A549 (cell line): ENCODE measurements around the gene RRP7A. TPM values are rescaled to one million over a fixed set of nuclear protein-coding genes. Genes with fewer than 3 reads are reported as not detected.
"Not testable (repeated sequence)": the region's sequence is repeated elsewhere in the genome, so short reads cannot be mapped to it uniquely, and the experiment has no call there.

Source experiments
- ATAC-seq, 2 experiments: fragments of 200-7000 bp in 1 of 2; fragments of >200 bp in 1 of 2; cut with Nextera tagmentation in 1 of 2; cut with Tn5 transposase in 1 of 2; 3 replicates each; pipeline versions ENCODE4 v1.8.0 to v1.9.1; 2018 to 2020; ENCODE audit warnings: mild to moderate bottlenecking in 1 of 2, moderate library complexity in 1 of 2
- CTCF ChIA-PET: fragments of 300-600 bp; sonication (Branson Sonifier 250); formaldehyde crosslinking; extraction: SDS; loops from one replicate; lab custom pipeline; 2021; ENCODE audit warnings: antibody characterized with exemption, inconsistent platforms; lab: Yijun Ruan, JAX
- POLR2A ChIA-PET: fragments of 350-600 bp; formaldehyde crosslinking; extraction: SDS; loops from one replicate; lab custom pipeline; 2021; ENCODE audit warnings: antibody characterized with exemption, inconsistent platforms; lab: Yijun Ruan, JAX
- DNase-seq, 2 experiments: peaks; one replicate each; pipeline versions ENCODE4 v3.0.0 to v3.0.0-alpha.2; 2011 to 2016; ENCODE audit warnings: low read depth in 1 of 2, low spot score in 1 of 2
- FAIRE-seq: peaks from 2 replicates; lab custom pipeline; 2011; peaks lifted over from hg19 to GRCh38; lab: Jason Lieb, UNC
- H3K27ac ChIP-seq, 2 experiments: fragments of >200 bp; sonication (Bioruptor Twin); formaldehyde crosslinking; 3 replicates each; pipeline ENCODE4 v1.5.1; 2016 to 2017
- H3K4me1 ChIP-seq: fragments of >200 bp; sonication (Bioruptor Twin); formaldehyde crosslinking; 3 replicates; pipeline ENCODE4 v1.6.1; 2016
- H3K4me2 ChIP-seq: fragments of >200 bp; sonication (Bioruptor Twin); formaldehyde crosslinking; 3 replicates; pipeline ENCODE4 v1.6.1; 2016
- H3K4me3 ChIP-seq: fragments of >200 bp; sonication (Bioruptor Twin); formaldehyde crosslinking; 3 replicates; pipeline ENCODE4 v1.5.1; 2016
- H3K9me3 ChIP-seq: fragments of >200 bp; sonication (Bioruptor Twin); formaldehyde crosslinking; 3 replicates; pipeline ENCODE4 v1.6.1; 2016
- ATOH8 ChIP-seq: fragments of 250-450 bp; sonication (Bioruptor Pico); IDR thresholded peaks from 2 replicates; pipeline ENCODE4 v1.5.0; 2020; ENCODE audit warnings: low read depth, mild to moderate bottlenecking, moderate library complexity
- E2F6 ChIP-seq: IDR thresholded peaks from 2 replicates; pipeline ENCODE4 v1.6.1; 2012; ENCODE audit warnings: low read depth, borderline replicate concordance
- EHMT2 ChIP-seq: fragments of 200-600 bp; sonication (generic); IDR thresholded peaks from 2 replicates; pipeline ENCODE4 v1.6.1; 2016; ENCODE audit warnings: antibody characterized with exemption, low read depth, mild to moderate bottlenecking, moderate library complexity
- ESRRA ChIP-seq: fragments of 150-350 bp; IDR thresholded peaks from 2 replicates; pipeline ENCODE4 v1.6.1; 2014; ENCODE audit warnings: mild to moderate bottlenecking, low read length, borderline replicate concordance
- FOSB ChIP-seq: fragments of 250-450 bp; sonication (Bioruptor Pico); IDR thresholded peaks from 2 replicates; pipeline ENCODE4 v1.5.0; 2020; ENCODE audit warnings: mild to moderate bottlenecking, moderate library complexity
- FOSL2 ChIP-seq, 2 experiments: fragments of 450-650 bp in 1 of 2; fragments of >200 bp in 1 of 2; sonication (Bioruptor Twin) in 1 of 2; formaldehyde crosslinking; IDR thresholded peaks; 2 replicates each; pipeline versions ENCODE4 v1.5.0 to v1.6.1; 2016 to 2020; ENCODE audit warnings: mild to moderate bottlenecking in 1 of 2, moderate library complexity in 1 of 2
- FOXS1 ChIP-seq: fragments of 250-450 bp; sonication (Bioruptor Pico); IDR thresholded peaks from 2 replicates; pipeline ENCODE4 v1.5.0; 2020; ENCODE audit warnings: mild to moderate bottlenecking, moderate library complexity
- HDAC2 ChIP-seq: fragments of 200-600 bp; sonication (generic); IDR thresholded peaks from 2 replicates; pipeline ENCODE4 v1.6.1; 2016
- HOXA7 ChIP-seq: fragments of 250-450 bp; sonication (Bioruptor Pico); IDR thresholded peaks from 2 replicates; pipeline ENCODE4 v1.5.0; 2020; ENCODE audit warnings: mild to moderate bottlenecking, moderate library complexity
- HOXB13 ChIP-seq: fragments of 250-450 bp; sonication (Bioruptor Pico); IDR thresholded peaks from 2 replicates; pipeline ENCODE4 v1.5.0; 2020; ENCODE audit warnings: low read depth, mild to moderate bottlenecking, moderate library complexity
- HOXB5 ChIP-seq: fragments of 250-450 bp; sonication (Bioruptor Pico); IDR thresholded peaks from 2 replicates; pipeline ENCODE4 v1.5.0; 2020; ENCODE audit warnings: mild to moderate bottlenecking, moderate library complexity
- KDM5A ChIP-seq: fragments of 200-600 bp; sonication (generic); IDR thresholded peaks from 2 replicates; pipeline ENCODE4 v1.6.1; 2016; ENCODE audit warnings: antibody characterized with exemption, mild to moderate bottlenecking
- MAFK ChIP-seq: fragments of 450-650 bp; IDR thresholded peaks from 2 replicates; pipeline ENCODE4 v1.6.1; 2014; ENCODE audit not compliant: partially characterized antibody
- MAX ChIP-seq: IDR thresholded peaks from 2 replicates; pipeline ENCODE4 v1.6.1; 2012
- MAZ ChIP-seq: fragments of 150-350 bp; IDR thresholded peaks from 2 replicates; pipeline ENCODE4 v1.6.1; 2014; ENCODE audit warnings: antibody characterized with exemption, low read depth, low read length, borderline replicate concordance
- NFE2L2 ChIP-seq: fragments of 150-350 bp; conservative IDR thresholded peaks from 2 replicates; pipeline ENCODE4 v1.6.1; 2014; ENCODE audit warnings: low read length
- POLR2A ChIP-seq: IDR thresholded peaks from 2 replicates; pipeline ENCODE4 v1.6.1; 2012; ENCODE audit warnings: mild to moderate bottlenecking, low read length
- POLR2AphosphoS2 ChIP-seq: conservative IDR thresholded peaks from 2 replicates; pipeline ENCODE4 v1.6.1; 2012; ENCODE audit warnings: low read length, improper control_type of control experiment, inconsistent platforms
- RFX5 ChIP-seq: fragments of 450-650 bp; IDR thresholded peaks from 2 replicates; pipeline ENCODE4 v1.7.1; 2014; ENCODE audit warnings: antibody characterized with exemption, mild to moderate bottlenecking, moderate library complexity
- RNF2 ChIP-seq: fragments of 200-600 bp; sonication (generic); IDR thresholded peaks from 2 replicates; pipeline ENCODE4 v1.6.1; 2016; ENCODE audit warnings: low read depth, mild to moderate bottlenecking, antibody characterized with exemption, moderate library complexity, borderline replicate concordance
- SMC3 ChIP-seq: fragments of >200 bp; sonication (Bioruptor Twin); formaldehyde crosslinking; IDR thresholded peaks from 3 replicates; pipeline ENCODE4 v1.6.1; 2018; ENCODE audit warnings: inconsistent platforms
- TP53 ChIP-seq: fragments of 250-450 bp; sonication (Bioruptor Pico); IDR thresholded peaks from 2 replicates; pipeline ENCODE4 v1.5.0; 2021; ENCODE audit warnings: mild to moderate bottlenecking, moderate library complexity
- USF2 ChIP-seq: fragments of 450-650 bp; IDR thresholded peaks from 2 replicates; pipeline ENCODE4 v1.6.1; 2014; ENCODE audit warnings: antibody characterized with exemption
- ZC3H11A ChIP-seq: fragments of 450-650 bp; IDR thresholded peaks from 2 replicates; pipeline ENCODE4 v1.6.1; 2014; ENCODE audit warnings: antibody characterized with exemption, mild to moderate bottlenecking
- WGBS: methylation state at CpG from one replicate; pipeline ENCODE4 v1.1.6; 2017; ENCODE audit errors: missing lambda C conversion rate; 5-methylcytosine and 5-hydroxymethylcytosine counted together
- polyA plus RNA-seq, 4 experiments: library from polyadenylated mRNA; depleted of rRNA in 3 of 4; stranded (reverse); fragments of >200 nt; fragmentation: RNase III in 1 of 4; extraction: RNeasy Plus Mini Kit Qiagen cat#74134 plus additional on column Dnase treatment in 1 of 4; gene quantifications; 2 replicates in 3 of 4; 3 replicates in 1 of 4; pipeline ENCODE4 v1.2.3, GENCODE V29; 2011 to 2017

Gene RRP7A
- polyA plus RNA-seq, 2 of the 4 experiments (the other 2 are of a cell fraction), result 26.5 to 37.1 TPM

- ChIA-PET CTCF (interaction anchor here (4.8 kb wide), 1 partner anchor 16 kb away, joined by 33 read pairs; no protein-coding TSS in a partner anchor), POLR2A (no interaction called here)
- no peak for DNase-seq
- Histone ChIP-seq H3K4me2 (no peak overlapping the region), H3K4me1 (0 out of 3 replicates have a peak, but pooled peaks cover 3% of the 10 kb centered on the region), H3K9me3 (peaks cover 8% of the 10 kb centered on the region; the same call in 1 of the 3 replicates), H3K4me3 (no peak overlapping the region), H3K27ac (no peak overlapping the region)
- no peak for FAIRE-seq
- no peak for TF ChIP-seq FOXS1 (CRISPR knock-in tag)
- no peak for TF ChIP-seq RNF2
- no peak for TF ChIP-seq KDM5A
- TF ChIP-seq USF2, result no peak
- TF ChIP-seq E2F6, result no peak
- no peak for TF ChIP-seq POLR2A
- TF ChIP-seq FOSB (CRISPR knock-in tag), result no peak
- WGBS, result 72% methylated on average over 19 of the region's 19 CpGs
- no peak for ATAC-seq
These were observed 29.2 kb upstream of the RRP7A start for GRCh38 chr22:42548597-42549330.

- H3K4me2 ChIP-seq, H3K4me1 ChIP-seq, H3K27ac ChIP-seq, H3K9me3 ChIP-seq, DNase-seq, FAIRE-seq, POLR2A ChIA-PET, ATAC-seq, H3K4me3 ChIP-seq: not testable (repeated sequence)
- CTCF ChIA-PET, result interaction anchor here (1.0 to 3.3 kb wide), 2 partner anchors 9 to 14 kb away, joined by 3 to 18 read pairs; no protein-coding TSS in a partner anchor
- WGBS, result 69% methylated on average over 6 of the region's 6 CpGs
These were observed 28.5 kb upstream of the RRP7A start for GRCh38 chr22:42548126-42548525.

- Histone ChIP-seq H3K9me3 (peaks cover 8% of the 10 kb centered on the region; the same call in 1 of the 3 replicates), H3K4me3 (no peak overlapping the region), H3K27ac (no peak overlapping the region), H3K4me1 (no peaks in the 10 kb centered on the region), H3K4me2 (no peak overlapping the region)
- no peak for DNase-seq
- 70% methylated on average over 9 of the region's 9 CpGs for WGBS
- TF ChIP-seq TP53, result no peak
- no peak for TF ChIP-seq MAZ
- TF ChIP-seq FOXS1 (CRISPR knock-in tag), result no peak
- TF ChIP-seq MAFK, result no peak
- no peak for TF ChIP-seq FOSL2 (IDR thresholded peaks at IDR 0.05)
- no peak for TF ChIP-seq FOSL2 (CRISPR knock-in tag; IDR thresholded peaks at IDR 0.05)
- TF ChIP-seq MAX, result no peak
- no peak for TF ChIP-seq HOXB13 (CRISPR knock-in tag)
- TF ChIP-seq NFE2L2, result no peak
- no peak for TF ChIP-seq POLR2AphosphoS2
- no peak for TF ChIP-seq RNF2
- no peak for TF ChIP-seq HOXA7
- TF ChIP-seq EHMT2, result no peak
- no peak for TF ChIP-seq RFX5
- no peak for TF ChIP-seq HDAC2
- no peak for TF ChIP-seq SMC3
- TF ChIP-seq ESRRA, result no peak
- no peak for TF ChIP-seq E2F6
- no peak for TF ChIP-seq HOXB5
- TF ChIP-seq ZC3H11A, result no peak
- no peak for TF ChIP-seq ATOH8 (CRISPR knock-in tag)
- ChIA-PET CTCF (interaction anchor here (1.0 to 3.3 kb wide), 2 partner anchors 9 to 14 kb away, joined by 3 to 18 read pairs; no protein-coding TSS in a partner anchor), POLR2A (no interaction called here)
- no peak for ATAC-seq
- FAIRE-seq, result no peak
These were observed 28.0 kb upstream of the RRP7A start for GRCh38 chr22:42547562-42547961.
